Activated CD4-positive, alpha-beta T cell treated with anti-CD3 and anti-CD28 coated beads, Interleukin-2, amount 10 ng/mL, durations not matched to agents 24 days and 14 days (primary cell): Measurements from ENCODE around the gene FREM2. TPM values are rescaled to one million over a fixed set of nuclear protein-coding genes. Genes with fewer than 3 reads are reported as not detected.

ENCODE experiments used
- DNase-seq: peaks from one replicate; pipeline ENCODE4 v3.0.0; 2022
- H3K27ac Mint-ChIP-seq: one replicate; pipeline ENCODE4 v1.8.0; 2022; ENCODE audit warnings: mild to moderate bottlenecking, mixed read lengths
- H3K27me3 Mint-ChIP-seq: one replicate; pipeline ENCODE4 v1.8.0; 2022; ENCODE audit warnings: mixed read lengths
- H3K36me3 Mint-ChIP-seq: one replicate; pipeline ENCODE4 v1.8.0; 2022; ENCODE audit warnings: low read depth, mild to moderate bottlenecking, mixed read lengths
- H3K4me1 Mint-ChIP-seq: one replicate; pipeline ENCODE4 v1.8.0; 2021; ENCODE audit warnings: mixed read lengths
- H3K4me3 Mint-ChIP-seq: one replicate; pipeline ENCODE4 v1.8.0; 2022; ENCODE audit warnings: mild to moderate bottlenecking, moderate library complexity, mixed read lengths
- H3K9me3 Mint-ChIP-seq: one replicate; pipeline ENCODE4 v1.8.0; 2021; ENCODE audit warnings: mixed read lengths
- intact Hi-C: fragments of 100-400 bp; cut with micrococcal nuclease; formaldehyde crosslinking; loops from one replicate; pipeline ENCODE4 v1.15.1; 2023
- total RNA-seq: library from RNA; stranded (reverse); gene quantifications from 2 replicates; pipeline ENCODE4 v1.2.3, GENCODE V29; 2022

The FREM2 gene, protein sequence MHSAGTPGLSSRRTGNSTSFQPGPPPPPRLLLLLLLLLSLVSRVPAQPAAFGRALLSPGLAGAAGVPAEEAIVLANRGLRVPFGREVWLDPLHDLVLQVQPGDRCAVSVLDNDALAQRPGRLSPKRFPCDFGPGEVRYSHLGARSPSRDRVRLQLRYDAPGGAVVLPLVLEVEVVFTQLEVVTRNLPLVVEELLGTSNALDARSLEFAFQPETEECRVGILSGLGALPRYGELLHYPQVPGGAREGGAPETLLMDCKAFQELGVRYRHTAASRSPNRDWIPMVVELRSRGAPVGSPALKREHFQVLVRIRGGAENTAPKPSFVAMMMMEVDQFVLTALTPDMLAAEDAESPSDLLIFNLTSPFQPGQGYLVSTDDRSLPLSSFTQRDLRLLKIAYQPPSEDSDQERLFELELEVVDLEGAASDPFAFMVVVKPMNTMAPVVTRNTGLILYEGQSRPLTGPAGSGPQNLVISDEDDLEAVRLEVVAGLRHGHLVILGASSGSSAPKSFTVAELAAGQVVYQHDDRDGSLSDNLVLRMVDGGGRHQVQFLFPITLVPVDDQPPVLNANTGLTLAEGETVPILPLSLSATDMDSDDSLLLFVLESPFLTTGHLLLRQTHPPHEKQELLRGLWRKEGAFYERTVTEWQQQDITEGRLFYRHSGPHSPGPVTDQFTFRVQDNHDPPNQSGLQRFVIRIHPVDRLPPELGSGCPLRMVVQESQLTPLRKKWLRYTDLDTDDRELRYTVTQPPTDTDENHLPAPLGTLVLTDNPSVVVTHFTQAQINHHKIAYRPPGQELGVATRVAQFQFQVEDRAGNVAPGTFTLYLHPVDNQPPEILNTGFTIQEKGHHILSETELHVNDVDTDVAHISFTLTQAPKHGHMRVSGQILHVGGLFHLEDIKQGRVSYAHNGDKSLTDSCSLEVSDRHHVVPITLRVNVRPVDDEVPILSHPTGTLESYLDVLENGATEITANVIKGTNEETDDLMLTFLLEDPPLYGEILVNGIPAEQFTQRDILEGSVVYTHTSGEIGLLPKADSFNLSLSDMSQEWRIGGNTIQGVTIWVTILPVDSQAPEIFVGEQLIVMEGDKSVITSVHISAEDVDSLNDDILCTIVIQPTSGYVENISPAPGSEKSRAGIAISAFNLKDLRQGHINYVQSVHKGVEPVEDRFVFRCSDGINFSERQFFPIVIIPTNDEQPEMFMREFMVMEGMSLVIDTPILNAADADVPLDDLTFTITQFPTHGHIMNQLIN (N-terminal part only)
- under 0.01 and 0.05 TPM in 2 replicates for total RNA-seq

DNA sequence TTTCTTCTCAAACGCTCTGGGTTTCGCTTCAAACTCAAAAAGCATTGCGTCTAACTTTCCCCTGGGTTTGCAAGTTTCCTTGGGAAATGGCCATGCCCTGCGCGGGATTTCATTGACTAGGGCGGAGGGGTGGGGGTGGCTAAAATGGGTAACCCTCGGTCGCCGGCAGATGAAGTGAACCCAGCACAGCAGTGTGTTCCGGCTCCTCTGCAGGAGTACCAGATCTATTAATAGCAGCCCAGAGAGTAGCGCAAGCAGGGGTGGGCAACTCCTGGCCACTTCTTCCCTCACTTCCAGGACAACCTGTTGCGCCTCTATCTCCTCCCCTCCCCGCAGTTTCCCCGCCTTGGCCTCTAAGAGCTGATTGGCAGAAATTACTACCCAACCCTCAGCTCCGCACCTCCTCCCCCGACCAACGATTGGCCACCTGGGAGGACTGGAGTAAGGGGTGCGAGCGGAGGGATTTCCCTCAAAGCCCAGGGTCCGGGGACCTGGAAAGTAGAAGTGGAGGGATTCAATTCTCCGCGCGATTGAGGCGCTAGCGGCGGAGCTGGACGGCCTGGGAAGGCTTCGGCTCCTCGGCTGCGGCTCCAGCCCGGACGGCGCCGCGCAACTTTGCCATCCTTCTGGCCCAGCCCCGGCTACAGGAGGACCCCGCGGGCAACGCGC is at the start of gene FREM2:
Gene FREM2 (plus strand): TSS at position 501 of the 669 bp plus-strand sequence. CDS start 268 bp downstream, outside the sequence.
- Mint-ChIP-seq H3K27ac (no peak within 1 kb of the TSS), H3K36me3 (no peaks in the 10 kb centered on the region), H3K4me3 (no peak within 1 kb of the TSS), H3K27me3 (peaks cover 18% of the 10 kb centered on the region), H3K4me1 (no peaks in the 10 kb centered on the region), H3K9me3 (no peaks in the 10 kb centered on the region)
- intact Hi-C loops, result no loop called here
- no peak for DNase-seq

DNA sequence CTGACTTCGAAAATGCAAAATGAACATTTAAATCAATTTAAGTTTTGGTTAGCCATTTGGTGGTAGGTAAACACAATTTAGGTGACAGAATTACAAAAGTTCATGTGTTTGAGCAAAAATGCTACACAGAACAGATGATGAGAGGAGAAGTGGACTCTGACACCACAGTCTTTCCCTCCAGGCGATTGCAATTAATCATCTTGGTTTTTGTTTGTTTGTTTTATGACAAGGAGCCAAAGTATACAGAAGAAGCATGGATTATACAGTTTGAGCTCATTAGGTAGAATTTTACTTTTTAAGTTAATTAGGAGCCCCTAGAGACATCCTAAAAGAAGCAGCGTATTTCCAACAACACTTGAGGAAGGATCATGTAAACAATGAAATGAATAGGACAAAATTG is 49.3 kb upstream of the FREM2 start:
- Mint-ChIP-seq H3K9me3 (no peaks in the 10 kb centered on the region), H3K4me3 (no peak overlapping the region), H3K27me3 (no peaks in the 10 kb centered on the region), H3K27ac (no peak overlapping the region), H3K36me3 (no peaks in the 10 kb centered on the region), H3K4me1 (no peaks in the 10 kb centered on the region)
- intact Hi-C loops, result no loop called here
- DNase-seq, result no peak

DNA sequence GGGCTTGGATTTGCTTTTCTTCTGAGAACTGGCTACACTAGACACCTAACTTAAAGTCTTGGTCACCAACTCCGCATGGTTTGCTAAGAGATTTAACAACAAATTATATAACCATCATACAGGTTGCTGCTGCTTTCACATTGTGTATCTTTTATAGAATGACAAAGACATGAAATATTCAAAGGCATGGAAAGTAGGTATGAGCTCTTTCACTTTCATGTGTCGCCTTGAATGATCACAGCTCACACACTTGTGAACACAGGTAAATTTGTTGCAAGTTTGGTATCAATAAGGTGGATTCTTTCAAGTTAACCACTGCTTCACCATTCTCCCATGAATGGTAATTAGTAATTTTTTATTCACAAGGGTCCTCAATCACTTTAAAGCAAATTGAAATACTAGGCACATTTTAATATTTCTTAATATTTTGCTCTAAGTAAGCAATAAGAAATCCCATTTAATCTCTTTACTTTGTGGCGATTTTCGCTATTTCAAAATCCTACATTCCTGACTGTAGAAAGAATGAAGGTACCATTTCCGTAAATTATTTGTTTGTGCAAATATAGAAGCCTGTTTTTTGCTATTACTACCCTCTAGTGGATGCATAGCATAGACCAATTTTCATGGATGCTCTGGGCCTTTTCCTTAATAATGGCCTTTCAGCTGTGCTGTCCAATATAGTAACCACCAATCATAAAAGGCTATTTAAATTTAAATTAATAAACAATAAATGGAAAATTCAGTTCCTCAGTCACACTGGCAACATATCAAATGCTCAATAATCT is 45.5 kb upstream of the FREM2 start:
- Mint-ChIP-seq H3K4me1 (no peaks in the 10 kb centered on the region), H3K9me3 (no peaks in the 10 kb centered on the region), H3K27ac (no peak overlapping the region), H3K4me3 (no peak overlapping the region), H3K36me3 (no peaks in the 10 kb centered on the region), H3K27me3 (peaks cover 2% of the 10 kb centered on the region)
- intact Hi-C loops, result no loop called here
- no peak for DNase-seq

DNA sequence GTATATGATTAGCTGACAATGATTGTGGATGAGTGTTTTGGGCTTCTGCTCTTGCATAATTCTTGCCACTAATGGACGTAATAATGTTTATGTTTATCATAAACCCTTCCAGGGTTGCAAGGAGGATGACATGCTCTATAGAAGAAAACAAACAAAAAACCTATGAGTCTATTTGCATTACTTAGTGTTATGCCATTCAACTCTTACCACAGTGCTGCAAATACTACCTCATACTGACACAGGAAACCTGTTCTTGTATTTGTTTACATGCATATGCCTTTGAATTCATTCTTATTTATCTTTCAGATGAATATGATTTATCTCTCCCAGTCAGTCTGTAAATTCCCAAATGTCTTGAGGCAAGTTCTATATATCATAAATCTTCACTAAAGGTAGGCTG is 39.6 kb upstream of the FREM2 start:
- Mint-ChIP-seq H3K4me1 (no peaks in the 10 kb centered on the region), H3K36me3 (no peaks in the 10 kb centered on the region), H3K27me3 (peaks cover 2% of the 10 kb centered on the region), H3K9me3 (no peaks in the 10 kb centered on the region), H3K27ac (no peak overlapping the region), H3K4me3 (no peak overlapping the region)
- no peak for DNase-seq
- intact Hi-C loops, result no loop called here

DNA sequence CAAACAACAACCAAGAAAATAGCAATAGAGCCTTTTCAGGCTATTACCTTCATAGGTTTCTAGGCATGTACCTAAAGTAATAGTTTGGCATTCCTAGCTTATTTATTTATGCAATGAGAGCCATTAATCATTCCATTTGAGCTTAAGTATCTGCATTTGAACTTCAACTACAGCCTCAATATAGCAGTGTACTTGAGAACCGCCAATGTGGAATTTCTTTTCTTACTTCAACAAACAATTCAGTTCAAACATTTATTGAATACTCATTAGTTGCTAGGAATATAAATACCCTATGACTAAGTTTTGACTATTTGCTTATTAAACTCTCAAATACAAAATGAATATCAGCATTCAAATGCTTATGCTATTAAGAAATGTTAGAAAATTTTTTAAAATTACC is 38.0 kb upstream of the FREM2 start:
- Mint-ChIP-seq H3K9me3 (no peaks in the 10 kb centered on the region), H3K4me3 (no peak overlapping the region), H3K4me1 (no peaks in the 10 kb centered on the region), H3K36me3 (no peaks in the 10 kb centered on the region), H3K27ac (no peak overlapping the region), H3K27me3 (peaks cover 2% of the 10 kb centered on the region)
- DNase-seq, result no peak
- intact Hi-C loops, result no loop called here

DNA sequence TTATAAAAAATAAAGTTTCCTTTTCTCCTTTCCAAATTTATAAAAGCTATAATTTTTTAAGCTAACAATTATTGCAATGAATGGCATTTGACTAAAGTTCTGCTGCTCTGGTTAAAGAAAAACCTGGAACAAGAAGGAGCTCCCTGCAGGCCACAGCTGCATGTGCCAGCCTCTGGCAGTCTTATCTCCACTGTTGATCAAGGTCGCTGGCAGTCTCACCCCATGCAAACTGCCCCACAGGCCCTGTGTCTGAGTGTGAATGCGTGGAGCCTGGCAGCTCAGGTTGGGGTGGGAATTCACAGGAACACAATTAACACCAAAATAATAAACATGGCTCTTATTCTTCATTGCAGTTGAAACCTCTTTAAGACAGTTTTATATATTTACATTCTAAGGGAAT is 30.2 kb upstream of the FREM2 start:
- Mint-ChIP-seq H3K27ac (no peak overlapping the region), H3K27me3 (no peaks in the 10 kb centered on the region), H3K4me1 (no peaks in the 10 kb centered on the region), H3K4me3 (no peak overlapping the region), H3K36me3 (no peaks in the 10 kb centered on the region), H3K9me3 (no peaks in the 10 kb centered on the region)
- DNase-seq, result no peak
- intact Hi-C loops, result no loop called here

DNA sequence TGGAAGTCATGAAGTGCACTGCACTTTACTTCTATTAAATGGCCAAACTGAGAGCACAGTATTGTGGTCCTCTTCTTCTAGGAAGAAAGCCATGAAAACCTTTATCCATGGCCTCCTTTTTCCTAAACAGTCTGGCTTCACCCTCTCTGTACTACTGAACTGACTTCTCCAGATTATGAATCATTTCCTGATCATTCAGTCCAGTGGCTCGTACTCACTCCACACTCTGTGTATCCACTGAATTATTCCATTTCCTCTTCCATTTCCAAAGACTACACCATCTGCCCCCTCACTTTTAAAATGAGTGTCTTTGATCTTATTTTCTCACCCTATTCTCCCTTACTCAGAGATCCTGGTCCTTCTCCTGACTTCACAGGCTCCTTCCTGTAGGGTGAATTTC is 29.7 kb upstream of the FREM2 start:
- Mint-ChIP-seq H3K9me3 (no peaks in the 10 kb centered on the region), H3K4me1 (no peaks in the 10 kb centered on the region), H3K27ac (no peak overlapping the region), H3K4me3 (no peak overlapping the region), H3K36me3 (no peaks in the 10 kb centered on the region), H3K27me3 (no peaks in the 10 kb centered on the region)
- no peak for DNase-seq
- intact Hi-C loops, result no loop called here

DNA sequence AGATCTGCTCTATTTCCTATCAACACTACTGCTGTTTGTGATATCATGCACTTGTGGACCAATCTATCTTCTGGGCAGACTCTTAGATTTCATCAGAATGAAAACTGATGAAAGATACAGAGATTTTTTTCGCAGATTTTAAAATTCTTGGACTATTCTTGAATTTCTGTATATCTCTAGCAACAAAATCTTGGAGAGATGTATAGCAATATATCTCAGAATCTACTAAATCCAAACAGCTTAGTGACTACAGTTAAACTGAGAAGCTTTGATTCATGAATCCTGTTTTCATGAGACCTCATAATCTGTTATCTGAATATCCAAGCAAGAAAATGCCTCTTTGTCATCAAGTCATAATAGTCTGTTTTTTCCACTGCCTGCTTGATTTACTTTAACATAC is 28.0 kb upstream of the FREM2 start:
- intact Hi-C loops, result no loop called here
- H3K9me3 Mint-ChIP-seq, result no peaks in the 10 kb centered on the region
- DNase-seq, result no peak
- no peaks in the 10 kb centered on the region for H3K27me3 Mint-ChIP-seq
- H3K4me3 Mint-ChIP-seq, result no peak overlapping the region
- H3K4me1 Mint-ChIP-seq, result no peaks in the 10 kb centered on the region
- H3K27ac Mint-ChIP-seq, result no peak overlapping the region
- H3K36me3 Mint-ChIP-seq, result no peaks in the 10 kb centered on the region

DNA sequence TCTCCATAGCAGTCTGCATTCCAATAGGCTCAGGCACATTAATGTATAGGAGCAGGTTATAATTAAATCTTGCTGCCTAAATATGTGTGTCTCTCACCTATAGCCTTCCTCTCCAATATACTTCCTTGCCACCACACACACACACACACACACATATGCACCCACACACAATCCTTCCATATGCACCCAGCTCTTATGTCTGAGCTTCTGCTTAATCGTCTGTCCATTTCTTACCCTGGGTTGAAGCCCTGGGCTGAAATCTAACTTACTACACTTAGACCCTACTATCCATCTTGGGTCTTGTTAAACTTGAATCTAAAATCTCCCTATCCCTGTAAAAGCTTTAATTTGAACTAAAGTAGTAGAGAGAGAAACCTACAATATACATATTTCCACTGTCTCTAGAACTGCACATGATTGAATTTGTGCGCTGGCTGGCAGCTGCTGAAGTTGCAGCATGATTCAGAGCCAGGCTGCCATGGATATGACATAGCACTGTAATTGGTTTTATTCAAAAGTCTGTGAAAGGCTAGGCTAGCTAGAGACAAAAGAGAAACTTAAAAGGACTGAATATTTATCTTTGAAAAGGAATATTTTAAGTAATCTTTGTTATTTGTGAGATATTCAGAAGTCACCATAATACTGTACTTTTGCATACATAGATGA is 25.7 kb upstream of the FREM2 start:
- Mint-ChIP-seq H3K27ac (no peak overlapping the region), H3K4me3 (no peak overlapping the region), H3K27me3 (no peaks in the 10 kb centered on the region), H3K4me1 (no peaks in the 10 kb centered on the region), H3K36me3 (no peaks in the 10 kb centered on the region), H3K9me3 (no peaks in the 10 kb centered on the region)
- intact Hi-C loops, result no loop called here
- no peak for DNase-seq

DNA sequence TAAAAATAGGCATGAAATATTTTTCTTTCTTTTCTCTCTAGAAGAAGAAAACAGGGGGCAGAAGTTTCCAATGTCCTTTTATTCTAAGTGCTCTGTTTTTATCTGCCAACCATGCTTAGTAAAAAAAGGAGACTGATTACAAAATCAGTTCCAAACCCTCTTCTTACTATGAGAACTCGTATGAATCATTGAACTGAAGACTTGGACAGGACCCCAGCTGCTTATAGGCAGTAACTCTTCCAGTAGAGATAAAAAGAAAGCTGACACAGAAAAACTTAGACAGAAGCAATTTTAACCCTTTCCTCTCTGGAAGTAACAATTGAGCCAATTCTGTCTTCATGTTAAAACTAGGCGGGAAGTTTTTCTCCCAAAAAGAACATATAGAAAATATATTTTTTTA is 24.5 kb upstream of the FREM2 start:
- H3K36me3 Mint-ChIP-seq, result no peaks in the 10 kb centered on the region
- no peaks in the 10 kb centered on the region for H3K4me1 Mint-ChIP-seq
- intact Hi-C loops, result no loop called here
- no peaks in the 10 kb centered on the region for H3K9me3 Mint-ChIP-seq
- H3K27ac Mint-ChIP-seq, result no peak overlapping the region
- DNase-seq, result no peak
- H3K4me3 Mint-ChIP-seq, result no peak overlapping the region
- no peaks in the 10 kb centered on the region for H3K27me3 Mint-ChIP-seq

DNA sequence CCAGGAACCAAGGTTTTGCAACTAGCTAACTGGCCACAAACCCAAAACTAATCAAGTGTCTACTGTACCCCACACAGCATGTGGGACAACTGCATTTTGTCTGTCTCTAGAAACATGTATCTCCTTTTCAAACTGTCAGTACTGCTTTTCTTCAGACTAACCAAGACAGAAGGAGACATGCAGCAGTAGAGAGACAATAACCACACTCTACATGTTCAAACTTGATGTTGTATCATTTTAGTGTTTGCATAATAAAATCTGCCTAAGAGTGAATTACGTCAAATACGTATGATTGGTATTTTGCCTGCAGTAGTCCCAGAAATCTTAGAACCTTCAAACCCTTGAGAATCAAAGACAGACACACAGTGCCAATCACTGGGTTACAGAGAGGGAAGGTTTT is 22.0 kb upstream of the FREM2 start:
- Mint-ChIP-seq H3K36me3 (no peaks in the 10 kb centered on the region), H3K27me3 (no peaks in the 10 kb centered on the region)

DNA sequence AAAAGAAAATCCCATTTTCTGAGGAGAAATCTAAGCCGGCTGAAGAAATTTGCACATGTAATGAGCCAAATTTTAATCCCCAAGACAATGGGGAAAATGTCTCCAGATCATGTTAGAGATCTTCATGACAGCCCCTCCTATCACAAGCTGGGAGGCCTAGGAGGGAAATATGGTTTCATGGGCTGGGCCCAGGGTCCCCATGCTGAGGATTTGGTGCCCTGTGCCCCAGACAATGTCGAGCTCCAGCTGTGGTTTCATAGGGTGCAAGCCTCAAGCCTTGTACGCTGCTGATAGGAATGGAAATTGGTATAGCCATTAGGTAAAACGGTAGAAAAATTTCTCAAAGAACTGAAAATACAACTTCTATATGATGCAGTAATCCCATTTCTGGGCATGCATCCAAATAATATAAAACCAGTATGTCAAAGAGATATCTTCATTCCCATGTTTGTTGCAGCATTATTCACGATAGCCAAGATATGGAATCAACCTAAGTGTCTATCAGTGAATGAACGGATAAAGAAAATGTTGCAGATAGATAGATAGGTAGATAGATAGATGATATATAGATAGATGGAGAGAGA is 19.3 kb upstream of the FREM2 start:
- Mint-ChIP-seq H3K27ac (no peak overlapping the region), H3K4me3 (no peak overlapping the region), H3K36me3 (no peaks in the 10 kb centered on the region), H3K9me3 (no peaks in the 10 kb centered on the region), H3K4me1 (no peaks in the 10 kb centered on the region), H3K27me3 (no peaks in the 10 kb centered on the region)
- intact Hi-C loops, result no loop called here
- no peak for DNase-seq

More for the DNA sequence above, 22.0 kb upstream of the FREM2 start:
- no peaks in the 10 kb centered on the region for H3K4me1 Mint-ChIP-seq
- no peak overlapping the region for H3K4me3 Mint-ChIP-seq
- H3K9me3 Mint-ChIP-seq, result no peaks in the 10 kb centered on the region
- DNase-seq, result no peak
- intact Hi-C loops, result no loop called here
- no peak overlapping the region for H3K27ac Mint-ChIP-seq
